Bronchial epithelial cell (primary cell): ENCODE results near the gene RNF130. TPM values are rescaled to one million over a fixed set of nuclear protein-coding genes. Genes with fewer than 3 reads are reported as not detected.

Experiments used
- DNase-seq: peaks from one replicate; pipeline ENCODE4 v3.0.0-alpha.2; 2010; ENCODE audit warnings: low read depth
- FAIRE-seq: peaks from 2 replicates; lab custom pipeline; 2011; peaks lifted over from hg19 to GRCh38; lab: Jason Lieb, UNC
- H3K27me3 ChIP-seq: 2 replicates; pipeline ENCODE4 v1.5.1; 2011; ENCODE audit warnings: low read length; ENCODE audit not compliant: control insufficient read depth, insufficient read depth
- H3K36me3 ChIP-seq: 2 replicates; pipeline ENCODE4 v1.5.1; 2011; ENCODE audit warnings: low read length; ENCODE audit not compliant: control insufficient read depth, insufficient read depth
- H3K4me3 ChIP-seq: 2 replicates; pipeline ENCODE4 v1.5.1; 2011; ENCODE audit warnings: mild to moderate bottlenecking, low read depth, low read length, control low read depth
- total RNA-seq: library from RNA; depleted of rRNA; stranded (reverse); fragments of >200 nt; gene quantifications from 2 replicates; pipeline ENCODE4 v1.2.1, GENCODE V29; 2014
- TF ChIP-seq, protein P1 (sequence below): IDR thresholded peaks from 2 replicates; pipeline ENCODE4 v1.5.1; 2011; ENCODE audit warnings: mild to moderate bottlenecking, moderate library complexity, low read length, control low read depth, inconsistent platforms; ENCODE audit not compliant: insufficient read depth, severe bottlenecking

RNF130 gene
- total RNA-seq, 1 donor from 2014 or later: 16.8 TPM

DNA sequence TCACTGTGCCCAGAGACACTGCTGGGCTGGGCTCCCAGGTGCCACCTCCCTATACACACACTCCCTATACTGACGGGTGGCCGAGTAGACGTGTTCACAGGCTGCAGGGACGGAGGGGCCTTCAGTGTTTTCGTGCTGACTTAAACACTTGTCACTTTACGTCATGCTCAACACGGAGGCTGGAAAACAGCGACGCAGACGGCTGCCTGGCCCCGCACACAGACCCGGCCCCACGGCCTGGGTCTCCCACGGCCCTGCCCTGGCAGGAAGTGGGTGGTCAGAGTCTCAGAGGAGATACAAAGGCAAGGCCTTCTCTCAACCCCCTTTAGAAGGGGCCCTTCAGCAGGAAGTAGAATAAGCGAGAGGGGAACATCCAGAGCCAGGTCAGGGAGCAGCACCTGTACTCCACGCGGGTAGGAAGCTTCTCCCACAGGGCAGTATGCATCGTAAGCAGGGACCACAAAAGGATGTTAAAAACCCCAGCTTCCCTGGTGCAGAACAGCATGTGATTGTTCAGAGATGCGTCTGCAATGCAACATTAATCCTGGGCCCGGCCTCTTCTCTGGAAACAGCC, 152.0 kb downstream of the RNF130 start:
- Histone ChIP-seq H3K36me3 (no peaks in the 10 kb centered on the region), H3K27me3 (no peaks in the 10 kb centered on the region), H3K4me3 (no peak overlapping the region)
- no peak for DNase-seq
- FAIRE-seq: peak; percentile 36
- TF ChIP-seq, protein P1, sequence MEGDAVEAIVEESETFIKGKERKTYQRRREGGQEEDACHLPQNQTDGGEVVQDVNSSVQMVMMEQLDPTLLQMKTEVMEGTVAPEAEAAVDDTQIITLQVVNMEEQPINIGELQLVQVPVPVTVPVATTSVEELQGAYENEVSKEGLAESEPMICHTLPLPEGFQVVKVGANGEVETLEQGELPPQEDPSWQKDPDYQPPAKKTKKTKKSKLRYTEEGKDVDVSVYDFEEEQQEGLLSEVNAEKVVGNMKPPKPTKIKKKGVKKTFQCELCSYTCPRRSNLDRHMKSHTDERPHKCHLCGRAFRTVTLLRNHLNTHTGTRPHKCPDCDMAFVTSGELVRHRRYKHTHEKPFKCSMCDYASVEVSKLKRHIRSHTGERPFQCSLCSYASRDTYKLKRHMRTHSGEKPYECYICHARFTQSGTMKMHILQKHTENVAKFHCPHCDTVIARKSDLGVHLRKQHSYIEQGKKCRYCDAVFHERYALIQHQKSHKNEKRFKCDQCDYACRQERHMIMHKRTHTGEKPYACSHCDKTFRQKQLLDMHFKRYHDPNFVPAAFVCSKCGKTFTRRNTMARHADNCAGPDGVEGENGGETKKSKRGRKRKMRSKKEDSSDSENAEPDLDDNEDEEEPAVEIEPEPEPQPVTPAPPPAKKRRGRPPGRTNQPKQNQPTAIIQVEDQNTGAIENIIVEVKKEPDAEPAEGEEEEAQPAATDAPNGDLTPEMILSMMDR: no peak

DNA sequence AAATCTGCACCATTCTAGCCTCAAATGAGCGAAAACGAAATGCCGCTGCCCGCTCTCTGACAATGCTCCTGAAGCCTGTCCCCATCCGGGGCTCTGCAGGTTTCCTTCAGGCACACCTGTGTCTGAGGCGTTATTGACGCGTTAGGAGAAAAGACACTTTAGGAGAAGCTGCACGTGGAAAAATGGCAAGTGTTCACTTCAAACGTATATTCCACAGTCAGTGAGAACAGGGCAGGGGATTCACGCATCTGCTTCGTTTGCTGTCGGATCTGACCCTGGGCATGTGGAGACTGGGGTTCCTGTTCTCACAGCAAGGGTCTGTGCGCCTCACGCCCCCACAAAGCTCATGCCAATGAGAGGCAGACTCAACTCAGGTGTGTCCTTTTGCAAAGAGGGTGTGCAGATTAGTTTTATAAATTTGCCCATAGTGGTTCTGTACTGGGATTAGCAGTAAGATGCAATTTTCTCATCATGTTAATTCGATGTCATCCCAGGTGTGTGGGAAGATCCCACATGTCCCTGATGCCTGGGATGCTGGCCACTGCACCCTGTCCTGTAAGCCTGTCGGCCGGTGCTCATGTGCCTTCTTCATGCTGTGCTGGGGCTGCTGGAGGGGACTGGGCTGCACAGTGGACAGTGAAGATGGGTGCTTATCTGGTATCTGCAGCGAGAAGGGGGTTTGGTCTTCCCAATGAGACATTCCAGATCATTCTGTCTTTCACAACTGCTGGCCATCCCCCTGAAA, 152.6 kb downstream of the RNF130 start:
- no peaks in the 10 kb centered on the region for H3K36me3 ChIP-seq
- H3K27me3 ChIP-seq: no peaks in the 10 kb centered on the region
- no peak overlapping the region for H3K4me3 ChIP-seq
- DNase-seq (no peak), FAIRE-seq (peak; percentile 73)
- TF ChIP-seq, protein P1: no peak

DNA sequence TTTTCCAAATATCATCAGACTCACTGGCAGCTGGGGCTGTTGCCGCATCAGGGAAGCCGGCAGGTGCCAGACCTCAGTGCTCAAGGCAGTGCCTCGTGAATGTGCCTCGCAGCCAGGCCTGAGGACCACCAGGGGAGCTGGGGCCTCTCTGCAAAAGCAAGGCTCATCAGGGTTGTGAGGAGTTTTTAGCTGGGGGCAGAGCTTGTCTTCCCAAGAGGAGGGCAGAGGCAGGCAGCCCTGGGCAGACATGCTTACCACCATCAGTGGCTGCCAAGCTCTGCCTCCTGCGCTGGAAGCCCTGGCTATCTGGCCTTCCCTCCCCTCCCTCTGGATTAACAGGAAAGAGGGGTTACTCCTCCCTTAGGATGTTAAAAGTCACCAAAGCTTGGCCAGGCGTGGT, 155.0 kb downstream of the RNF130 start:
- no peaks in the 10 kb centered on the region for H3K36me3 ChIP-seq
- FAIRE-seq: no peak
- no peak for DNase-seq
- TF ChIP-seq, protein P1: no peak
- H3K27me3 ChIP-seq: no peaks in the 10 kb centered on the region
- H3K4me3 ChIP-seq: no peak overlapping the region

- no peak overlapping the region for H3K4me3 ChIP-seq
- TF ChIP-seq, protein P1: no peak
- FAIRE-seq: no peak
- no peaks in the 10 kb centered on the region for H3K36me3 ChIP-seq
- no peak for DNase-seq
- H3K27me3 ChIP-seq: no peaks in the 10 kb centered on the region
These were observed 156.1 kb downstream of the RNF130 start for GRCh38 chr5:179915406-179915935.

DNA sequence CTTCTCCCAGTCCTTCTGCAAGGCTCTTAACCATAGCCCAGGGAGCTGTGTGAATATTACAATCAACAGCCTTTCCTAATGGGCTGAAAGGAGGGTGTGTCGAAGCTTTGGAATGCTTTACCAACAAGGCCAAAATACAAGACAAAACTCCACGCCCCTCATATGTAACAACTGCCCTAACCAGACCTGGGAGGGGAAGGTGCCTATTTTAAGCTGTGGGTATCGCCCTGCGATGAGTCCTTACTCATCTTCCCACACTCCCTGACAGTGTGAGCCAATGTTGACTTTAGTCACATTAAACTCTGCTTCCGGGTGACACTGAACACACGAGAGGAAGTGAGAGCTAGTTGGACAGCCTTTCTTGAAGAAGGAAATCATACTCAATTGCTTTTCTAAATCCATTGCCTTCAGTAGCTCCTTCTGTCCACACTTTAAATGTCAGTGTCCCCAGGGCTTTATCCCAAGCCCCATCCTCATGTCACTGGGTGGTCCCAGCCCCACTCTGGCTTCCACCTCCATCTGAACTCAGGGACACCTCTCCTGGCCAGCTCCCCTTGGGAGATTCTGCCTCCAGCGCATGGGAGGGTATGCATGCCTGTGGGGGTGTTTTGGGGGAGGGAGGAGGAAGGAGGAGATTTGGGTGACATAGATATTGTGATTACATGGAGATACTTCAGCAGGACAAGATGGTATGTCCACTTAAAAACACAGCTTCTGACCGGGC, 157.4 kb downstream of the RNF130 start:
- no peaks in the 10 kb centered on the region for H3K36me3 ChIP-seq
- H3K27me3 ChIP-seq: no peaks in the 10 kb centered on the region
- TF ChIP-seq, protein P1: no peak
- peak; percentile 100 for FAIRE-seq
- H3K4me3 ChIP-seq: no peak overlapping the region
- DNase-seq: peak; percentile 95
